GM18868 (cell line): ENCODE data around the gene ZNF132.
"Not testable (repeated sequence)": the region's sequence is repeated elsewhere in the genome, so short reads cannot be mapped to it uniquely, and the experiment has no call there.

Experiments
- ATAC-seq: cut with Tn5 transposase; IDR thresholded peaks from one replicate; pipeline ENCODE4 v1.9.1; 2021; ENCODE audit warnings: mild to moderate bottlenecking, moderate library complexity; ENCODE audit not compliant: unreplicated experiment

The ZNF132 gene

GRCh38 chr19:58439576-58440554 is at the start of gene ZNF132:
ZNF132 (minus strand) TSS chr19:58440153; CDS start chr19:58439821, 332 bp downstream.
- ATAC-seq, result peak; percentile 94

GRCh38 chr19:58484349-58484748 is 44.4 kb upstream of the ZNF132 start:
- not testable (repeated sequence) for ATAC-seq

- ATAC-seq, result no peak
Observed at GRCh38 chr19:58483776-58484175, 43.8 kb upstream of the ZNF132 start.

- no peak for ATAC-seq
Observed at GRCh38 chr19:58482372-58482771, 42.4 kb upstream of the ZNF132 start.

GRCh38 chr19:58480831-58481230 is 40.9 kb upstream of the ZNF132 start:
- no peak for ATAC-seq

GRCh38 chr19:58480481-58480830 is 40.5 kb upstream of the ZNF132 start:
- no peak for ATAC-seq

- ATAC-seq, result no peak
Observed at GRCh38 chr19:58479736-58480480, 40.0 kb upstream of the ZNF132 start.

- no peak for ATAC-seq
Observed at GRCh38 chr19:58479303-58479702, 39.4 kb upstream of the ZNF132 start.

GRCh38 chr19:58477871-58478270 is 37.9 kb upstream of the ZNF132 start:
- no peak for ATAC-seq

GRCh38 chr19:58477130-58477529 is 37.2 kb upstream of the ZNF132 start:
- ATAC-seq, result no peak

- ATAC-seq, result no peak
Observed at GRCh38 chr19:58476498-58477015, 36.6 kb upstream of the ZNF132 start.

- ATAC-seq, result peak; percentile 78
Observed at GRCh38 chr19:58475714-58476497, 36.0 kb upstream of the ZNF132 start, which contains the start of gene ZNF446. ZNF446 (plus strand) TSS chr19:58476352; CDS start chr19:58477219, 867 bp downstream.

GRCh38 chr19:58474997-58475713 is 35.2 kb upstream of the ZNF132 start:
- ATAC-seq, result peak; percentile 3

- no peak for ATAC-seq
Observed at GRCh38 chr19:58474291-58474996, 34.5 kb upstream of the ZNF132 start.

GRCh38 chr19:58473775-58474174 is 33.8 kb upstream of the ZNF132 start:
- ATAC-seq, result no peak

- no peak for ATAC-seq
Observed at GRCh38 chr19:58471736-58472135, 31.8 kb upstream of the ZNF132 start.

- ATAC-seq, result not testable (repeated sequence)
Observed at GRCh38 chr19:58470837-58471543, 31.0 kb upstream of the ZNF132 start.

- no peak for ATAC-seq
Observed at GRCh38 chr19:58469241-58470013, 29.5 kb upstream of the ZNF132 start.
